Neural cell (in vitro differentiated cells): ENCODE results near the gene C12orf42. TPM values are rescaled to one million over a fixed set of nuclear protein-coding genes. Genes with fewer than 3 reads are reported as not detected.

Experiments
- H2AFZ ChIP-seq: fragments of 200-600, 300-800 bp; sonication (generic), shearing (Covaris generic); 2 replicates; pipeline ENCODE4 v1.6.0; 2014; ENCODE audit warnings: low read depth, mild to moderate bottlenecking, antibody characterized with exemption, low read length, moderate library complexity
- H3F3A ChIP-seq: fragments of 200-600 bp; shearing (Covaris generic); 2 replicates; pipeline ENCODE4 v1.6.1; 2016; ENCODE audit warnings: mild to moderate bottlenecking, moderate library complexity, mixed read lengths, antibody characterized with exemption, low read length; ENCODE audit not compliant: insufficient read depth, poor library complexity, severe bottlenecking
- H3K27ac ChIP-seq: fragments of 200-600, 300-800 bp; sonication (generic), shearing (Covaris generic); 2 replicates; pipeline ENCODE4 v1.5.1; 2014; ENCODE audit warnings: mild to moderate bottlenecking, low read length, moderate library complexity
- H3K27me3 ChIP-seq: fragments of 300-800, 200-600 bp; sonication (generic), shearing (Covaris generic); 2 replicates; pipeline ENCODE4 v1.6.0; 2014; ENCODE audit warnings: mild to moderate bottlenecking, low read depth, low read length, moderate library complexity; ENCODE audit not compliant: insufficient read depth
- H3K36me3 ChIP-seq: fragments of 300-800, 200-600 bp; sonication (generic), shearing (Covaris generic); 2 replicates; pipeline ENCODE4 v1.5.1; 2014; ENCODE audit warnings: mild to moderate bottlenecking, antibody characterized with exemption, low read length, moderate library complexity; ENCODE audit not compliant: insufficient read depth
- H3K4me2 ChIP-seq: fragments of 300-800, 200-600 bp; sonication (generic), shearing (Covaris generic); 2 replicates; pipeline ENCODE4 v1.6.0; 2014; ENCODE audit warnings: mild to moderate bottlenecking, low read length
- H3K4me3 ChIP-seq: fragments of 300-800, 200-600 bp; sonication (generic), shearing (Covaris generic); 2 replicates; pipeline ENCODE4 v1.5.1; 2014; ENCODE audit warnings: mild to moderate bottlenecking, low read length, moderate library complexity
- H3K79me2 ChIP-seq: fragments of 200-600 bp; shearing (Covaris generic); replicated peaks from 2 replicates; pipeline ENCODE4 v1.6.0; 2014; ENCODE audit warnings: mild to moderate bottlenecking, low read length, moderate library complexity; ENCODE audit not compliant: insufficient read depth
- H3K9ac ChIP-seq: fragments of 300-800, 200-600 bp; sonication (generic), shearing (Covaris generic); 2 replicates; pipeline ENCODE4 v1.6.1; 2016; ENCODE audit warnings: mild to moderate bottlenecking, low read length, mixed read lengths
- H3K9me2 ChIP-seq: fragments of 200-600 bp; shearing (Covaris generic); 2 replicates; pipeline ENCODE4 v1.6.1; 2016; ENCODE audit warnings: mild to moderate bottlenecking, low read length, mixed read lengths; ENCODE audit not compliant: insufficient read depth
- H3K9me3 ChIP-seq: fragments of 200-600, 300-800 bp; sonication (generic), shearing (Covaris generic); 2 replicates; pipeline ENCODE4 v1.6.1; 2016; ENCODE audit warnings: mild to moderate bottlenecking, mixed run types, low read length, moderate library complexity, mixed read lengths
- H4K20me1 ChIP-seq: fragments of 200-600 bp; shearing (Covaris generic); 2 replicates; pipeline ENCODE4 v1.6.1; 2016; ENCODE audit warnings: mild to moderate bottlenecking, mixed run types; ENCODE audit not compliant: insufficient read depth
- CTCF ChIP-seq: fragments of 450-650 bp; IDR thresholded peaks from 2 replicates; pipeline ENCODE4 v1.5.1; 2014; ENCODE audit warnings: antibody characterized with exemption, mild to moderate bottlenecking, moderate library complexity; ENCODE audit not compliant: poor library complexity, severe bottlenecking
- EP300 ChIP-seq: fragments of 450-650 bp; conservative IDR thresholded peaks from 2 replicates; pipeline ENCODE4 v1.6.1; 2014; ENCODE audit warnings: antibody characterized with exemption, mild to moderate bottlenecking, moderate library complexity; ENCODE audit not compliant: poor library complexity, severe bottlenecking
- EZH2 ChIP-seq: fragments of 200-600, 300-800 bp; shearing (Covaris generic), sonication (generic); IDR thresholded peaks from 2 replicates; pipeline ENCODE4 v1.6.1; 2014; ENCODE audit warnings: antibody characterized with exemption, low read length, borderline replicate concordance, mild to moderate bottlenecking; ENCODE audit not compliant: insufficient read depth, poor library complexity, severe bottlenecking
- MXI1 ChIP-seq: fragments of 450-650 bp; conservative IDR thresholded peaks from 2 replicates; pipeline ENCODE4 v1.6.1; 2014; ENCODE audit warnings: antibody characterized with exemption, mild to moderate bottlenecking; ENCODE audit not compliant: poor library complexity, severe bottlenecking
- POLR2AphosphoS5 ChIP-seq: IDR thresholded peaks from 2 replicates; pipeline ENCODE4 v1.6.1; 2012
- RAD21 ChIP-seq: fragments of 450-650 bp; conservative IDR thresholded peaks from 2 replicates; pipeline ENCODE4 v1.6.1; 2014; ENCODE audit warnings: antibody characterized with exemption, mild to moderate bottlenecking, moderate library complexity
- SMC3 ChIP-seq: fragments of 450-650 bp; conservative IDR thresholded peaks from 2 replicates; pipeline ENCODE4 v1.6.1; 2014; ENCODE audit warnings: antibody characterized with exemption, mild to moderate bottlenecking, moderate library complexity; ENCODE audit not compliant: poor library complexity
- TAF1 ChIP-seq: IDR thresholded peaks from 2 replicates; pipeline ENCODE4 v1.6.1; 2012; ENCODE audit warnings: low read depth
- polyA plus RNA-seq: library from polyadenylated mRNA; depleted of rRNA; stranded (reverse); fragments of >200 nt; gene quantifications from 2 replicates; pipeline ENCODE4 v1.2.3, GENCODE V29; 2014
- TF ChIP-seq, protein P1 (sequence below): IDR thresholded peaks from 2 replicates; pipeline ENCODE4 v1.6.1; 2012; ENCODE audit warnings: borderline replicate concordance

The C12orf42 gene
- polyA plus RNA-seq, 1 donor from 2014 or later: 0.54 TPM

- Histone ChIP-seq H3K36me3 (no peaks in the 10 kb centered on the region), H3K27me3 (no peaks in the 10 kb centered on the region), H3K4me2 (no peak overlapping the region), H3K79me2 (no peaks in the 10 kb centered on the region), H4K20me1 (no peaks in the 10 kb centered on the region), H2AFZ (no peak overlapping the region), H3K9ac (no peak overlapping the region), H3K27ac (no peak overlapping the region), H3K4me3 (no peak overlapping the region), H3K9me2 (no peaks in the 10 kb centered on the region), H3F3A (no peaks in the 10 kb centered on the region), H3K9me3 (no peaks in the 10 kb centered on the region)
- TF ChIP-seq CTCF (no peak), TAF1 (no peak), RAD21 (no peak)
- TF ChIP-seq, protein P1, sequence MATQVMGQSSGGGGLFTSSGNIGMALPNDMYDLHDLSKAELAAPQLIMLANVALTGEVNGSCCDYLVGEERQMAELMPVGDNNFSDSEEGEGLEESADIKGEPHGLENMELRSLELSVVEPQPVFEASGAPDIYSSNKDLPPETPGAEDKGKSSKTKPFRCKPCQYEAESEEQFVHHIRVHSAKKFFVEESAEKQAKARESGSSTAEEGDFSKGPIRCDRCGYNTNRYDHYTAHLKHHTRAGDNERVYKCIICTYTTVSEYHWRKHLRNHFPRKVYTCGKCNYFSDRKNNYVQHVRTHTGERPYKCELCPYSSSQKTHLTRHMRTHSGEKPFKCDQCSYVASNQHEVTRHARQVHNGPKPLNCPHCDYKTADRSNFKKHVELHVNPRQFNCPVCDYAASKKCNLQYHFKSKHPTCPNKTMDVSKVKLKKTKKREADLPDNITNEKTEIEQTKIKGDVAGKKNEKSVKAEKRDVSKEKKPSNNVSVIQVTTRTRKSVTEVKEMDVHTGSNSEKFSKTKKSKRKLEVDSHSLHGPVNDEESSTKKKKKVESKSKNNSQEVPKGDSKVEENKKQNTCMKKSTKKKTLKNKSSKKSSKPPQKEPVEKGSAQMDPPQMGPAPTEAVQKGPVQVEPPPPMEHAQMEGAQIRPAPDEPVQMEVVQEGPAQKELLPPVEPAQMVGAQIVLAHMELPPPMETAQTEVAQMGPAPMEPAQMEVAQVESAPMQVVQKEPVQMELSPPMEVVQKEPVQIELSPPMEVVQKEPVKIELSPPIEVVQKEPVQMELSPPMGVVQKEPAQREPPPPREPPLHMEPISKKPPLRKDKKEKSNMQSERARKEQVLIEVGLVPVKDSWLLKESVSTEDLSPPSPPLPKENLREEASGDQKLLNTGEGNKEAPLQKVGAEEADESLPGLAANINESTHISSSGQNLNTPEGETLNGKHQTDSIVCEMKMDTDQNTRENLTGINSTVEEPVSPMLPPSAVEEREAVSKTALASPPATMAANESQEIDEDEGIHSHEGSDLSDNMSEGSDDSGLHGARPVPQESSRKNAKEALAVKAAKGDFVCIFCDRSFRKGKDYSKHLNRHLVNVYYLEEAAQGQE: no peak
Observed at GRCh38 chr12:103326190-103326589, 169.6 kb downstream of the C12orf42 start.

DNA sequence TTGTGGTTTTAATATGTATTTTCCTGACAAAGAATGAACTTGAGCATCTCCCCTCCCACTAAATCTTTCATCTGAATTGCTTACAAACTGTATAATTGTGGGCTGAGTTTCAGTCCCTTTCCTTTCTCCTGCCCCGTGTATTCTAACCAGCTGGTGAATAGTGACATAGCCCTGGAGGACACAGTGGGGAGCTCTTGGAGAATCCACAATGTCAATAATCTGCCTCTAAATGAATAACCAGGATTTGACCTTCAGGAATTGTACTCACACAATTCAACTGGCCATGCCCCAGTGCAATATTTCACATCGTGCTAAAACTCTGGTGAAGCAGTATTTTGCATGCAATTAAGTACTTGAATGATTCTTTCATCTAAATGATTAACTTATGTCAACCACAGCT, 177.2 kb downstream of the C12orf42 start:
- Histone ChIP-seq H3K4me3 (no peak overlapping the region), H3K9ac (no peak overlapping the region), H2AFZ (no peak overlapping the region), H3K27ac (no peak overlapping the region), H3K9me3 (no peaks in the 10 kb centered on the region), H3K9me2 (no peaks in the 10 kb centered on the region), H3K27me3 (no peaks in the 10 kb centered on the region), H3F3A (no peaks in the 10 kb centered on the region), H3K36me3 (no peaks in the 10 kb centered on the region), H3K79me2 (no peaks in the 10 kb centered on the region), H4K20me1 (no peaks in the 10 kb centered on the region), H3K4me2 (no peak overlapping the region)
- TF ChIP-seq EP300 (no peak), CTCF (no peak), TAF1 (no peak), EZH2 (no peak), POLR2AphosphoS5 (no peak), SMC3 (no peak), MXI1 (no peak), RAD21 (no peak)
- TF ChIP-seq, protein P1: no peak
